Activated CD4-positive, alpha-beta T cell treated with anti-CD3 and anti-CD28 coated beads, Interleukin-2, Interleukin-4, amounts not matched to agents 100 ng/mL and 50 ng/mL, durations not matched to agents 16 hours and 8 hours (primary cell): ENCODE measurements around the gene ATF5.
"Not testable (repeated sequence)": the region's sequence is repeated elsewhere in the genome, so short reads cannot be mapped to it uniquely, and the experiment has no call there.

Experiments used
- DNase-seq: peaks from one replicate; pipeline ENCODE4 v3.0.0-alpha.2; 2020; ENCODE audit warnings: low spot score

The ATF5 gene

DNA sequence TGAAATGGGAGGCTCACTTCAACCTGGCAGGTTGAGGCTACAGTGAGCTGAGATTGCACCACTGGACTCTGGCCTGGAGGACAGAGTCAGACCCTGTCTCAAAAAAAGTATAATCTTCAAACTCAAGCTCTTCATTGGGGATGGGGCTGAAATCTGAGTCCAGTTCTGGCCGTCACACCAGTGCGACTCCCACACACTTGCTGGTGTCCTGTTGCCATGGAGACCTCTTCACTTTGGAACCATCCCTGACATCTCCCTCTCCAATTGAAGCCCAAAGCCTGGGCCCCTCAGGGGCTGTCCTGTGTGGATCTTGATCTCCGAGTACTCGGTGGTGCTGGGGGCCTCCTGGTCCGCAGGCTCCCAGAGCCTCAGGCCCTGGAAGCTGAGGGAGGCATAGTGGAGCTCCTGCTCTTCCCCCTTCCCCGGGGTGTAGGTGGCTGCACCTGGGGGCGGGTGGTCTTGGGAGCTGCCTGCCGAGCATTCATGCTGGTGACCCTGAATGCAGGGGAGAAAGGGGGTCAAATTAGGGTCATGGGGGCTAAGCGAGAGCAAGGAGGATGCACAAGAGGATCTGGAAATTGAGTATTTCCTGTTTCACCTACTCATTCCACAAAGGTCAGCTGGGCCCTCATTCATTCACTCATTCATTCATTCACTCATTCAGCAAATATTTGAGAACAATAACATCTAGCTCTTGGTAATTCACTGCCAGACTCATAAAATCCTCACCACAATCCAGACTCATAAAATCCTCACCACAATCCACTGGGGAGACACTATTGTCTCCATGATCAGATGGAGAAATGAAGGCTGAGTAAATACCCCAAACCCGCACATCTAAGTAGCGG, 21.0 kb downstream of the ATF5 start:
- DNase-seq, result no peak

DNA sequence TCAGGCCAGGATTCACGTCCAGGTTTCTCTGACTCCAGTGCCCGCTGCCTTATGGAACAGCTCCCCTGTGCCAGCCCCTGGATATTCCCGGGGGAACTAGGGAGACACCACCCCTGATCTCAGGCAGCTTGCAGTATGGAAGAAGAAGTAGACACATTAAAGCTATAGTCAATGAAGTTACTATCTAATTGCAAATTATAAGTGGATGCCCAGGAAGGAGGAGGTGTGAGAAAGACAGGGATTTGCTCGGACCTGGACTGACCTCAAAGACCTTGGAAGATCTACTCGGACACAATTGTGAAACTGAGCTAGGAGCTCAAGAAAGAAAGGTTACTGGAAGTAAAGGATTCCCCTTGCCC, 21.6 kb downstream of the ATF5 start:
- DNase-seq, result no peak

DNA sequence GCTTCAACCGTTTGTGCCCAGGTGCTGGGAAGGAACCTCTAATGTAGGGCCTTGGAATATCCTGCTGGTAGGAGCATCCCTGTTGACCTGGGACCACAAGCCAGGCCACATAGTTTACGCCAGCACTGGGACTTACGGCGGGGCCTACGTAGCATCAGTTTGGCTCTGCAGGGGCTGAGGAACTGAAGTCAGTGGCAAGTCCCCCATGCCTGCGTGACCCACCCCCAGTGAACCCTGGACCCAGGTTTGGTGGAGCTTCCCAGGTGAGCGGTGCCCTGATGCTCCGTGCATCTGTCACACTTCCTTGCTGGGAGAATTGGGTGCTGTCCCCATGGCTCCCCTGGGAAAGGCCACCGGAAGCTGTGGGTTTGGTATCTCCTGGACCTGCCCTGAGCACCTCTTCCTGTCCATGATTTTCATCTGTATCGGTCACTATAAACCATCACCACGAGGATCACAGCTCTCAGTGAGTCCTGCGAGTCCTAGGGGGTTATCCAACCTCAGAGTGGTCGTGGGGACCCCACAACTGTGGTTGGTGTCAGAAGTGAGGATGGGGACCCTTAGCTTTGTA, 22.0 kb downstream of the ATF5 start:
- DNase-seq, result no peak

DNA sequence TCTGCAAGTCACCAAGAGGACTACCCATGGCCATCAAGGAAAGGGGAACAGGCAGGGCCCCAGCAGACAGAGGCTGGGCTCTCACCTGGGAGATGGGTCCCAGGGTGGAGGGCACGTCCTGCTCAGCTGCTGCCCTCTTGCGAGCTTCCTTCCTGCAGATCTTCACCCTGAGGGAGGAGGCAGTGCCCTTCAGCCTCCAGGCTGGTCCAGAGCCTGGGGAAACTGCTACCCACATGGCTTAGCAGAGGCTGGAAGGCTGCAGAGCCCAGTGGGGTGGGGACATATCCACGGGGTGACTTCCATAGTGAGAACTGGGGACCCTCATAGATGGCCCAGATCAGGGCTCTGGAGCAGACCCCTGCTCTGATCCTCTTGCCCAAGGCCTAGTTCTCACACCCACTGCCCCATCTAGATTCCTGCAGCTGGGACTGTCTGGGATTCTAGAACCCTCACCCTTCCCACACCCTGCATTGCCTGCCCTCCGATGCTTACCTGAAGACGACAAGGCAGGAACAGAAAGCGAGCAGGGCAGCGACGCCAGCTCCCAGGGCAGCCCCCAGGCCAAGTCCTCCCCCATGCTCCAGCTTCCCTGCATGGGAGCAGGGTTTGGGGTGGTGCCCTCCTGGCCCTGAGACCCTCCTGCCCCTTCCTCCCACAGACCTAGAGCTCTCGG, 22.9 kb downstream of the ATF5 start:
- DNase-seq, result no peak

DNA sequence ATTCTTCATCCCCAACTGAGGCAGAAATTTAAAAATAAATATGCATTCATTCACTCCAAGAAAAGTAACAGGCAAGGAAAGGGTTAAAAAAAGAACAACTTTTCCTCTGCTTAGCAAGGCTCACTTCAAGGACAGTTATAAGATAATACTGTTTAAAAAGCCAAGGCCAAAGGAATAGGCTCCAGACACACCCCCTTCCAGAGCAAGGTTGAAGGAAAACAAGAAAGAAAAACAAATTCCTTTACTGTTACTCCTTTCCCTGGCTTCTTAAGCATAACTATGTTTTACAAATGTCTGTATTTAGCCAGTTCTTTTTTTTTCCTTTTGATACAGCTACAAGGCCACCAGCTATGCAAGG, 23.5 kb downstream of the ATF5 start:
- DNase-seq, result no peak

DNA sequence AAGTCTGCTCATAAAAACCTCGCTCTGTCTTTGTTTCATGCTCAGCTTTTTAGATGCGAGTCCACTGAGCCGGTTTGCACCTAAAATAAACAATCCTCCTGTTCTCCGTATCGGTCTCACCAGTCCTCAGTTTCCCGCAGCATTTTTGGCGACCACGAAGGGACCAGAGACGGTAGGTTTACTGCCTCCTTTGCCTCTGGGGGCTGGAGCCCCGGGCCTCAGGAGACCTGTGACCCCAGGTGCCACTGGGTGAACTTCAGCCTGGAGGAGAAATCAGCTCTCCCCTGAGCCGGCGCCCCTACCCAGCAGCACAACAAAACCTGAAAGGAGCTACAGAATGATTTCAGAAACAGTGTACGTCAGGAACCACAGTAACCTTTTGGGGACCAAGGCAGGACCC, 23.9 kb downstream of the ATF5 start:
- no peak for DNase-seq

DNA sequence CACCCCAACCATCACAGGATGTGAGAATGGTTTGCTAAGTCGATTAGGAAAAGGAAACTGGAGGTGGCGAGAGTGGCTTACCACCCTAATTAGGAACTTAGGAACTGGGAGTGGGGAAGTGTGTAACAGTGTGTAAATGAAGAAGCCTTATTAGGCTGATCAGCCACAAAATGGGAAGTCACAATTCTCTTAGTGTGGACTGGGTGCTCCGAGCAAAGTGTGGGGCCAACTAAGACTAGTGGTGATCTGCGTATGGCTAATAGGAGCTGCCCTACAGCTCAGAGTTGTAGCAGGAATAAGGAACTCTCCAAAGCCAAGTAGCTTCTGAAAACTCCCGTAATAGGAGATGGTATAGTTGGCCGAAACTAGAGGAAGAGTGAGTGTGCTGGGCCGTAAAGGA, 24.4 kb downstream of the ATF5 start:
- DNase-seq, result no peak

DNA sequence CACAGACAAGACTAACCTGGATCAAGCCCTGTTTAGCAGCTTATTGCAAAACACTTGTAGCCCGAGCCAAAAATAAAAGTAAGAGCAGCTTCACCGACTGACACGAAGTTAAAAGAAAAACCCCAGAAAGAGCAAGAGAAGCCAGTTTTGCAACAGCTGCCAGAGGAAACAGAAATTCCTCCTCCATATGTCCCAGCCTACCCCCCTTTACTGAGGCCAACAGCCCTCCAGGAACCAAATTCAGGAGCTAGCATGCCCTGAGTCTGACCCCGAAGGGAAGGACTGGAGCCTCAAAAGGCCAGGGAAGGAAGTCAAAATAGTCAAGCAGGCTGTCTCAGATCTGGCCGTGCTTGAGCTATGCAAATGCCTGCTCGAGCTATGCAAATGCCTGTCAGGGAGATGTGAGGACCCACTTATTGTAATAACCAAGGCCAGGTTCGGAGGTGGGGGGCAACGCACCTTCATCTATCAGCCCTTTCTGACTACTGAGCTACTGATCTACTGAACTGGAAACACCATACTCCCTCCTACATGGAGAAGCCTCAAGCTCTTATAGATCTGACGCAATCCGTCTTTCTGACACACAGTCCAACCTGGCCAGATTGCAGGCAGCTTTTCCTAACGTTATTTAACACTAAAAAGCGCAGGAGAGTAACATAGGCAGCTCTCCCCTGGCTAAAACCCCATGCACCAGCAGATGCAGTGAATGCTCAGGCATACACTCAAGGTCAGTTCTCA, 25.3 kb downstream of the ATF5 start:
- no peak for DNase-seq

DNA sequence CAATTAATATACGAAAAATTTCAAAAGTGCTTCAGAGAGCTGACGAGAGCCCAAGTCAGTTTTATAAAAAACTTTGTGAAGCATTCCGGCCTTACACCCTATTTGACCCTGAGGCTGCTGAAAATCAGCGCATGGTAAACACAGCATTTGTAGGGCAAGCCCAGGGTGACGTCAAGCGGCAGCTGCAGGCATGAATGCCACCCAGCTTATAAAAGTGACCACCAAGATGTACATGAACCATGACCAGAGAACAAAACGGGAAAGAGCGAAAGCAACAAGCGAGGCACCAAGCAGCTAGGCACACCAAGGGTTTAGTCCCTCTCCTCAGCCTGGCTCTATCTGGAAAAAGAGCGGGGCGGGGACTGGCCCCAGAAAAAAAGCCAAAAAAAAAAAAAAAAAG, 25.9 kb downstream of the ATF5 start:
- no peak for DNase-seq

DNA sequence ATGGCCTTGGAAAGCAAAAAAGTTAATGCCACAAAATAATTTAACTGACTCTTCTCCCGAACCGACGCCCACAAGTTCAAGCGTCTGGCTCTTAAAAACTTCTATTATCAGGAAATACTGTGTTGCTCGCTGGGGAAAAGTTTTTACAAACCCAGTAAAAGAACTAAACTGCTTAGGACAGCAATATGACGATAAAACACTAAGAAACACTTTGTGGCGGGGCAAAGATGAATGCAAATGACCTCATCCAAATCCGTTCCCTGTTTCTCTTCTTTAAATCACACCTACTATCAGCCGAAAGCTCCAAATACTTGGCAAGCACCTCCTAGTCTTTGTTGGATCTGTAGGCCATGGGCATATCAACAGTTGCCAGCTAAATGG, 27.1 kb downstream of the ATF5 start:
- DNase-seq, result no peak

DNA sequence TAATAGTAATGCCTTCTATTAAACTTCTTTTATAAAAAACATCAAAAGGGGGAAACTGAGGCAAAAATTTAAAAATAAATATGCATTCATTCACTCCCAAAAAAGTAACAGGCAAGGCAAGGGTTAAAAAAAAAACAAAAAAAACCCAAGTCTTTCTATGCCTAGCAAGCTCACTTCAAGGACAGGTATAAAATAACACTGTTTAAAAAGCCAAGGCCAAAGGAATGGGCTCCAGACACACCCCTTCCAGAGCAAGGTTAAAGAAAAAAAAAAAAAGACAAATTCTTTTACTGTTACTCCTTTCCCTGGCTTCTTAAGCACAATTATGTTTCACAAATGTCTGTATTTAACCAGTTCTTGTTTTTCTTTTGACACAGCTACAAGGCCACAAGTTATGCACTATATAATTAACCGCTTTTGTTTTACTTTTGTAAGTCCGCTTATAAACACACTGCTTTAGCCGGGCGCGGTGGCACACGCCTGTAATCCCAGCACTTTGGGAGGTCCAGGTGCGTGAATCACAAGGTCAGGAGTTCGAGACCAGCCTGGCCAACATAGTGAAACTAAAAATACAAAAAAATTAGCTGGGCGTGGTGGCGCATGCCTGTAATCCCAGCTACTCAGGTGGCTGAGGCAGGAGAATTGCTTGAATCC, 28.4 kb downstream of the ATF5 start:
- DNase-seq, result no peak

DNA sequence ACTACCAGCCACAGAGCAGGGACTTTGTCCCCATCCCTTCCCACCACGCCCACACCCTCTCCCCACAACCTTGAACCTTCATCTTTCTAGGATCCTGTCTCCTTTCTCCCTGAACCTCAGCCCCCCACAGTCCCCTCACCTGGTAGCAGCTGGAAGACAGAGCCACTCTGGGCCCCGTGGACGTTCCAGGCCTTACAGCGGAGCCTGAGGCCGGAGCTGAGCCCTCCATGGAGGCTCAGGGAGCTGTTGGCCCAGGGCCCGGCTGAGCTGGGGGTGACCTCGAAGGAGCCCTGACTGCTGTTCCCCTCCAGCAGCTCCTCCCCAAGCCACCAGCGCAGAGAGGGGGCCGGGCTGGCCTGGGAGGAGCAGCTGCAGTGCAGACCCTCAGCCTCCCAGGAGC, 29.1 kb downstream of the ATF5 start:
- not testable (repeated sequence) for DNase-seq

DNA sequence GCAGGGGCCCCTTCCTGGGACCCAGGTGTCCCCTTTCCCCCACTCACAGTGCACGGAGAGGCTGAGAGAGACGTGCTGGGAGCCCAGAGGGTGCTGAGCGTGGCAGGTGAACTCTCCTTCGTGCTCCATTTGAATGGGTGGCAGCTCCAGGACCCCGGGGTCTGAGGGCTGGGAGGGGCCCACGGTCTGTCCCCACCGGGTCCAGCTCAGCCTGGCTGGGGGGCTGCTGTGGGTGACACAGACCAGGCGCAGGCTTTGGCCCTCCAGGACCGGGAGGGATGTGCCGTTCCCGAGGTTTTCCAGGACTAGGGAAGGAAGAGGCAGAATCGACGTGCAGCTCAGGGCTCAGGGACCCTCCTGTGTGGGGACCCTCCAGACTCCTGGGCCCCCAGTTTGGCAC, 29.6 kb downstream of the ATF5 start:
- not testable (repeated sequence) for DNase-seq

DNA sequence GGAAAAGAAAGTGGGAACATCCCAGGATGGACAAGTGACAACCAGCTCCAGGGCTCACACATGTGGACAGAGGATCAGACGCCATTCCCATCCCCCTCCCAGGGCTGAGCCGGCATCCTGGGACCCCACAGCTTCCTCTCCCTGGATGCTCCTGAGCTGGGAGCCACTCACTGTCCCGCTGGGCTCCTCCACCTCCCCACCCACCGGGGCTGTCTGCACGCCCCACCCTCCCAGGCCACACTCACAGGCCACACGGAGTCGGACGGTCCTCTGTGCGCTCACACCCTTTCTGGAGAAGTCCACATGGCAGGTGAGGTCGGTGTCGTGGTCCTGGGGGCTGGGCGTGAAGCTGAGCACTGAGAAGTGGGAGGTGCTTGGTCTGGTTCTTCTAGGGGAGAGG, 30.9 kb downstream of the ATF5 start:
- not testable (repeated sequence) for DNase-seq

DNA sequence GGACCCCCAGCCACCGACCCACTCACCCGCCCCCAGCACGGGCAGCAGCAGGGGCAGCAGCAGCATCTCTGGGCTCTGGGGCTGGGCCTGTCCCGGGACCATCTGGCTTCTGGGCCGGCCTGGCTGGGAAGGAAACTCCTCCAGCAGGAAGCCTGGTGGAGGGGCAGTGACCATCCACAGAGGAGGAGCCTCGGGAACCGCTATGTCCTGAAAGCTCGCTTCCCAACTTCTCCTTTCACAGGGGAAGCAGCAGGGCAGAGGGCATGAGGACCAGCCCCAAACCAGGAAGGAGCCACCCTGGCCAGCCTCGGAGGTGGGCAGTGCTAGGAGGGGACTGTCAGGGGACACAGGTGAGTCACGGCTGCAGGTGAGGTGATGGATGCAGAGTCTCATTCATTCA, 32.0 kb downstream of the ATF5 start, which contains the start of gene SIGLEC11:
SIGLEC11 (minus strand) TSS at position 193 of the 400 bp plus-strand sequence; CDS start at position 102, 91 bp downstream.
- DNase-seq, result not testable (repeated sequence)

DNA sequence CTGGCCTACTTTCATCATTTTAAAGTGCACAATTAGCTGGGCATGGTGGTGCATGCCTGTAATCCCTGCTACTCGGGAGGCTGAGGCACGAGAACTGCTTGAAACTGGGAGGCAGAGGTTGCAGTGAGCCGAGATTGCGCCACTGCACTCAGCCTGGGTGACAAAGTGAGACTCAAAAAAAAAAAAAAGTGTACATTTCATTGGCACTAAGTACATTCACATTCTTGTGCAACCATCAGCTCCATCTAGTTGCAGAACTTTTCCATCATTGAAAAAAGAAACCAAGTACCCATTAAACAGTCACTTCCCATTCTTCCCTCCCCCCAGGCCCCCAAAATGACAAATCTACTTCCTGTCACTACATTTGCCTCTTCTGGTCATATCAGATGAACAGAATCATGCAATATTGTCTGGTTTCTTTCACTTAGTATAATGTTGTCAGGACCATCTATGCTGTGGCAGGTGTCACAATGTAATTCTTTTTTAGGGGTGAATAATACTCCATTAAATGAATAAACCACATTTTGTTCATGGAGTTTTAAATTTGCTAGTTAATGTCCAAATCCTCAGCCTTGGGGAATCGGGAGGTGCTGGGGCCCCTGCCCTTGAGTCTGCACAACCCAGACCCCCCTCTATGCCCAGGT, 39.4 kb downstream of the ATF5 start:
- DNase-seq, result no peak

DNA sequence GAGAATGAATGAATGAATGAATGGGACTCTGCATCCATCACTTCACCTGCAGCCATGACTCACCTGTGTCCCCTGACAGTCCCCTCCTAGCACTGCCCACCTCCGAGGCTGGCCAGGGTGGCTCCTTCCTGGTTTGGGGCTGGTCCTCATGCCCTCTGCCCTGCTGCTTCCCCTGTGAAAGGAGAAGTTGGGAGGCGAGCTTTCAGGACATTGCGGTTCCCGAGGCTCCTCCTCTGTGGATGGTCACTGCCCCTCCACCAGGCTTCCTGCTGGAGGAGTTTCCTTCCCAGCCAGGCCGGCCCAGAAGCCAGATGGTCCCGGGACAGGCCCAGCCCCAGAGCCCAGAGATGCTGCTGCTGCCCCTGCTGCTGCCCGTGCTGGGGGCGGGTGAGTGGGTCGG, 40.4 kb downstream of the ATF5 start:
- DNase-seq, result not testable (repeated sequence)

DNA sequence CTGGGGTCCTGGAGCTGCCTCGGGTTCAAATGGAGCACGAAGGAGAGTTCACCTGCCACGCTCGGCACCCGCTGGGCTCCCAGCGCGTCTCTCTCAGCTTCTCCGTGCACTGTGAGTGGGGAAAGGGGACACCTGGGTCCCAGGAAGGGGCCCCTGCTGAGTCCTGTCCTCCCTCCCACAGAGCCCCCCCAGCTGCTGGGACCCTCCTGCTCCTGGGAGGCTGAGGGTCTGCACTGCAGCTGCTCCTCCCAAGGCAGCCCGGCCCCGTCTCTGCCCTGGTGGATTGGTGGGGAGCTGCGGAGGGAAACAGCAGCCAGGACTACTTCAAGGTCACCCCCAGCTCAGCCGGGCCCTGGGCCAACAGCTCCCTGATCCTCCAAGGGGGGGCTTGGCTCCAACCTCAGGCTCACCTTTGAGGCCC, 43.0 kb downstream of the ATF5 start:
- DNase-seq, result no peak

DNA sequence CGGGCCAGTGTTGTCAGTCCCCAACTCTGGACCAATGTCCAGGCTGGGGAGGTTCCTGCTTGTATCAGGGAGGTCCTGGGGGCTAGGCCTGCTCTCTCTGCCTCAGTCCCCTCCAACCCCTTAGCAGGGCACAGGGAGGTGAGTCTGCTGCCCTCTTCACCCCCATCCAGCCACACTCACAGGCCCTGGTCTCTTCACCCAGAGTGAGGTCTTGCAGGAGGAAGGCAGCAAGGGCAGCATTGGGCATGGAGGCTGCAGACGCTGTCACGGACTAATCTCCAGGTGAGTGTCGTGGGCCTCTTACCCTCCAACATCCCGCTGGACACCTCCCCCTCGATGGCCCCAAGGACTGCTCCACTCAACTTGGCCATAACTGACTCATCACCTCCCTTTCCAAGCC, 43.8 kb downstream of the ATF5 start:
- DNase-seq, result no peak

DNA sequence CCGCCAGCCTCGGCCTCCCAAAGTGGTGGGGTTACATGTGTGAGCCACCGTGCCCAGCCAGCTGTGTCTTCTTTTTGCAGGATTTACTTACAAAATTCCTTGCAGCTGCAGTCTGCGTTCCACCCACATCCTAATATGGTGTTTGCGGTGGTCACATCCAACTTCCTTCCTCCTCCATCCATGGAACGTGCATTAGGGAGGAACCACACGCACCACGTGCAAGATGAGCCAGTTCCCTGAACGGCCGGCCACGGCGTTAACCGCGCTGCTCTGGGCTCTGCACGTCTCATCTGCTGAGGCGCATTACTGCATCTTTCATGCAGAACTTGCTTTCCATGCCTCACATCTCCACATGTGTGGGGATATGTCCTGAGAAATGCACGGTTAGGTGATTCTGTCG, 45.0 kb downstream of the ATF5 start:
- DNase-seq, result no peak

DNA sequence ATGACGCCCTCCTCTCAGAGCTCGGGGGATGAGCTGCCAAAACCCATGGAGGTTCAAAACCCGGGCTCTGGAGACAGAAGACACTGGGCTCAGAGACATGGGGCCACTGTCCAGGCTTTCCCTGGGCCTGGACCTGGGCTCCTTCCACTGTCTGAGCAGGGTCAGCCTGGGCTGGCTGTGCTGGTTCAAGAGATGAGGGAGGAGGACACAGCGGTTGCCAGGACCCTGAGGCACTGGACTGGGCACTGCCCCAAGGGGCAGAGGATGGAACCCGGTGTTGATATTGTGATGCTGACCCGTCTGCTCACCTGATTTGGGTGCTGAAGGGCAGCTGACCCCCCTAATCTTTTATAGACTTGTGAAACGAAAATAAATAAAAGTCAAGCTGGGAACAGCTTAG, 46.0 kb downstream of the ATF5 start:
- DNase-seq, result no peak

DNA sequence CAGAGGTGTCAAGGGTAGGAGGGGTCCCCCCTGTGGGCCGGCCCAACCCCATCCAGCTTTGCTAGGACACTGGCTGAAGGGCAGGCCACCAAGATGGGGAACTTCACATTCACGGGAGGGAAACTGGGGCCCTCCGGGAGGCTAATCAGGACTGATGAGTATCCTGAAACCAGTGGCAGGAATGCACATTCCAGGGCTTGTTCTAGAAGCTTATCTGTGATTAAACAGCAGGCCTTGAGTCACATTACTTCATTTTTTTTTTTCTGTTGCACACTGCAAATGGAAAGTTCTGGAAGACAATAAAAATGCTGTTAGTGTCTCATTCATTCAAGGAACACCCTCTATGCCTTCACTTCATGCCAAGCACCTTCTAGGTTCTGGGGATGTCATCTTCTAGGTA, 47.5 kb downstream of the ATF5 start:
- DNase-seq, result no peak
